NCI-H1105 (cell line): ENCODE results near the gene IGHMBP2.

ENCODE experiments used
- DNase-seq: peaks from one replicate; lab custom pipeline; 2025; lab: John Stamatoyannopoulos, UW

IGHMBP2 gene

GRCh38 chr11:68939583-68940555 lies 36.2 kb downstream of the IGHMBP2 start:
- DNase-seq: no peak

GRCh38 chr11:68940651-68941323 lies 37.1 kb downstream of the IGHMBP2 start:
- DNase-seq: no peak

GRCh38 chr11:68941324-68942094 lies 37.8 kb downstream of the IGHMBP2 start:
- DNase-seq: no peak

GRCh38 chr11:68942095-68942620 lies 38.5 kb downstream of the IGHMBP2 start:
- no peak for DNase-seq

- DNase-seq: no peak
Measured at GRCh38 chr11:68942751-68943271, 39.1 kb downstream of the IGHMBP2 start.

- no peak for DNase-seq
Measured at GRCh38 chr11:68946416-68947090, 42.9 kb downstream of the IGHMBP2 start.

- no peak for DNase-seq
Measured at GRCh38 chr11:68947151-68947550, 43.5 kb downstream of the IGHMBP2 start.

GRCh38 chr11:68948496-68948895 lies 44.8 kb downstream of the IGHMBP2 start:
- DNase-seq: no peak

- no peak for DNase-seq
Measured at GRCh38 chr11:68948935-68949334, 45.2 kb downstream of the IGHMBP2 start.

- no peak for DNase-seq
Measured at GRCh38 chr11:68950270-68950669, 46.6 kb downstream of the IGHMBP2 start.

- DNase-seq: no peak
Measured at GRCh38 chr11:68950762-68951161, 47.1 kb downstream of the IGHMBP2 start.

- DNase-seq: no peak
Measured at GRCh38 chr11:68954836-68955606, 51.3 kb downstream of the IGHMBP2 start.

GRCh38 chr11:68955607-68955958 lies 51.9 kb downstream of the IGHMBP2 start:
- no peak for DNase-seq

- no peak for DNase-seq
Measured at GRCh38 chr11:68956142-68956541, 52.5 kb downstream of the IGHMBP2 start.

GRCh38 chr11:68956547-68957254 lies 53.0 kb downstream of the IGHMBP2 start:
- DNase-seq: no peak

- DNase-seq: no peak
Measured at GRCh38 chr11:68958211-68958610, 54.5 kb downstream of the IGHMBP2 start.

- no peak for DNase-seq
Measured at GRCh38 chr11:68959465-68960293, 56.0 kb downstream of the IGHMBP2 start.

- no peak for DNase-seq
Measured at GRCh38 chr11:68960294-68961071, 56.8 kb downstream of the IGHMBP2 start.
